RWPE2 (cell line): ENCODE results near the gene SLIT3.
A peak's percentile ranks its signal among the peaks of the same experiment; 100 is the strongest.

ENCODE experiments used
- ATAC-seq: fragments of 200-7000 bp; cut with Tn5 transposase; 3 replicates; pipeline ENCODE4 v1.9.1; 2021; ENCODE audit warnings: low read depth
- DNase-seq: peaks from one replicate; pipeline ENCODE4 v3.0.0-alpha.2; 2020; ENCODE audit warnings: low spot score
- H3K27ac ChIP-seq: fragments of 450-650 bp; 2 replicates; pipeline ENCODE4 v1.5.1; 2017; ENCODE audit warnings: mild to moderate bottlenecking; ENCODE audit not compliant: poor library complexity, severe bottlenecking
- H3K27me3 ChIP-seq: fragments of 250-450 bp; sonication (Bioruptor Pico); 2 replicates; pipeline ENCODE4 v1.5.1; 2021; ENCODE audit warnings: mild to moderate bottlenecking, moderate library complexity; ENCODE audit not compliant: insufficient read depth, poor library complexity, severe bottlenecking
- H3K36me3 ChIP-seq: fragments of 250-450 bp; sonication (Bioruptor Pico); 2 replicates; pipeline ENCODE4 v1.5.1; 2020; ENCODE audit warnings: low read depth, mild to moderate bottlenecking, moderate library complexity
- H3K4me1 ChIP-seq: fragments of 250-450 bp; sonication (Bioruptor Pico); 2 replicates; pipeline ENCODE4 v1.5.1; 2021; ENCODE audit warnings: mild to moderate bottlenecking, moderate library complexity; ENCODE audit not compliant: insufficient read depth, poor library complexity, severe bottlenecking
- H3K4me3 ChIP-seq: fragments of 250-450 bp; sonication (Bioruptor Pico); 2 replicates; pipeline ENCODE4 v1.5.1; 2021; ENCODE audit warnings: mild to moderate bottlenecking, moderate library complexity; ENCODE audit not compliant: severe bottlenecking
- H3K9me3 ChIP-seq: fragments of 250-450 bp; sonication (Bioruptor Pico); 2 replicates; pipeline ENCODE4 v1.5.1; 2021; ENCODE audit warnings: mild to moderate bottlenecking, moderate library complexity; ENCODE audit not compliant: severe bottlenecking
- CTCF ChIP-seq: fragments of 450-650 bp; IDR thresholded peaks from one replicate; pipeline ENCODE4 v1.5.1; 2017; ENCODE audit warnings: mild to moderate bottlenecking, moderate library complexity; ENCODE audit not compliant: poor library complexity, severe bottlenecking

SLIT3 gene

GRCh38 chr5:168852329-168852728, 448.6 kb downstream of the SLIT3 start:
- H3K36me3 ChIP-seq, result no peaks in the 10 kb centered on the region
- H3K27ac ChIP-seq, result no peak overlapping the region
- H3K4me3 ChIP-seq, result no peak overlapping the region
- H3K4me1 ChIP-seq, result no peaks in the 10 kb centered on the region
- no peak for TF ChIP-seq CTCF
- DNase-seq, result no peak
- H3K9me3 ChIP-seq, result no peaks in the 10 kb centered on the region
- H3K27me3 ChIP-seq, result no peaks in the 10 kb centered on the region
- 0 out of 3 replicates have a peak, but pooled peaks have one; percentile 24 for ATAC-seq

- no peak overlapping the region for H3K27ac ChIP-seq
- DNase-seq (no peak), ATAC-seq (peak; percentile 57; the same call in 1 of the 3 replicates)
- H3K4me1 ChIP-seq, result no peaks in the 10 kb centered on the region
- TF ChIP-seq CTCF, result no peak
- no peak overlapping the region for H3K4me3 ChIP-seq
- H3K9me3 ChIP-seq, result no peaks in the 10 kb centered on the region
- H3K36me3 ChIP-seq, result no peaks in the 10 kb centered on the region
- H3K27me3 ChIP-seq, result no peaks in the 10 kb centered on the region
Measured at GRCh38 chr5:168851902-168852321, 449.0 kb downstream of the SLIT3 start.

GRCh38 chr5:168850683-168851082, 450.3 kb downstream of the SLIT3 start:
- no peak for ATAC-seq
- Histone ChIP-seq H3K27me3 (no peaks in the 10 kb centered on the region), H3K27ac (no peak overlapping the region), H3K4me3 (no peak overlapping the region), H3K9me3 (no peaks in the 10 kb centered on the region), H3K4me1 (no peaks in the 10 kb centered on the region), H3K36me3 (no peaks in the 10 kb centered on the region)
- TF ChIP-seq CTCF, result no peak
- no peak for DNase-seq

GRCh38 chr5:168848569-168848968, 452.4 kb downstream of the SLIT3 start:
- DNase-seq (no peak), ATAC-seq (no peak)
- Histone ChIP-seq H3K4me3 (no peak overlapping the region), H3K4me1 (no peaks in the 10 kb centered on the region), H3K27ac (no peak overlapping the region), H3K9me3 (no peaks in the 10 kb centered on the region), H3K36me3 (no peaks in the 10 kb centered on the region), H3K27me3 (peaks cover under 1% of the 10 kb centered on the region)
- TF ChIP-seq CTCF, result no peak

GRCh38 chr5:168847511-168848073, 453.3 kb downstream of the SLIT3 start:
- Histone ChIP-seq H3K4me1 (no peaks in the 10 kb centered on the region), H3K4me3 (no peak overlapping the region), H3K36me3 (no peaks in the 10 kb centered on the region), H3K9me3 (no peaks in the 10 kb centered on the region), H3K27ac (no peak overlapping the region), H3K27me3 (peaks cover 2% of the 10 kb centered on the region)
- no peak for DNase-seq
- TF ChIP-seq CTCF, result no peak
- ATAC-seq, result no peak
